ENCODE data around the gene TRAIP. TPM values are rescaled to one million over a fixed set of nuclear protein-coding genes. Genes with fewer than 3 reads are reported as not detected.

The TRAIP gene
- total RNA-seq, 6 donors from 2014 or later: 1.4 to 9.4 (median 3.5) TPM

- Histone ChIP-seq H3K27me3 (no peaks in the 10 kb centered on the region), H3K27ac (no peak overlapping the region), H3K9me3 (no peaks in the 10 kb centered on the region), H3K4me1 (no peaks in the 10 kb centered on the region), H3K4me3 (no peak overlapping the region), H3K36me3 (no peaks in the 10 kb centered on the region)
- ATAC-seq (ENCODE audit: low FRiP score in 2 of 2) (no peak), DNase-seq (no peak)
- TF ChIP-seq CTCF (IDR thresholded peaks at IDR 0.05): no peak
- TF ChIP-seq POLR2A (IDR thresholded peaks at IDR 0.05): no peak
- no peak for TF ChIP-seq EP300 (IDR thresholded peaks at IDR 0.05)
- TF ChIP-seq POLR2AphosphoS5 (IDR thresholded peaks at IDR 0.05): no peak
- WGBS, 2 donors: 40 to 55% methylated on average over 6 of the region's 6 CpGs
These were observed 24.4 kb upstream of the TRAIP start for GRCh38 chr3:49880581-49881315.

- Histone ChIP-seq H3K4me3 (no peak overlapping the region), H3K9me3 (no peaks in the 10 kb centered on the region), H3K27me3 (no peaks in the 10 kb centered on the region), H3K4me1 (no peaks in the 10 kb centered on the region), H3K36me3 (no peaks in the 10 kb centered on the region), H3K27ac (no peak overlapping the region)
- DNase-seq: no peak
- whole genome bisulfite sequencing, 2 donors: 53 to 86% methylated on average over 1 to 2 of the region's 2 CpGs
- ATAC-seq (ENCODE audit: low FRiP score in 2 of 2): no peak
- no peak for TF ChIP-seq POLR2AphosphoS5 (IDR thresholded peaks at IDR 0.05)
- no peak for TF ChIP-seq POLR2A (IDR thresholded peaks at IDR 0.05)
- TF ChIP-seq EP300 (IDR thresholded peaks at IDR 0.05): no peak
- TF ChIP-seq CTCF (IDR thresholded peaks at IDR 0.05): no peak
These were observed 23.4 kb upstream of the TRAIP start for GRCh38 chr3:49879721-49880120.

GRCh38 chr3:49878686-49879085 is 22.3 kb upstream of the TRAIP start:
- no peak overlapping the region for H3K27ac ChIP-seq
- DNase-seq: no peak
- H3K27me3 ChIP-seq: no peaks in the 10 kb centered on the region
- ATAC-seq (ENCODE audit: low FRiP score in 2 of 2): no peak
- TF ChIP-seq POLR2AphosphoS5 (IDR thresholded peaks at IDR 0.05) (no peak), POLR2A (IDR thresholded peaks at IDR 0.05) (no peak), CTCF (IDR thresholded peaks at IDR 0.05) (no peak), EP300 (IDR thresholded peaks at IDR 0.05) (no peak)
- no peaks in the 10 kb centered on the region for H3K4me1 ChIP-seq
- H3K4me3 ChIP-seq: no peak overlapping the region
- no peaks in the 10 kb centered on the region for H3K9me3 ChIP-seq
- no peaks in the 10 kb centered on the region for H3K36me3 ChIP-seq

- TF ChIP-seq CTCF (IDR thresholded peaks at IDR 0.05) (no peak), POLR2AphosphoS5 (IDR thresholded peaks at IDR 0.05) (no peak), POLR2A (IDR thresholded peaks at IDR 0.05) (no peak)
- H3K27me3 ChIP-seq: no peaks in the 10 kb centered on the region
- 64% methylated on average over 2 of the region's 2 CpGs; no CpG with 5 or more reads in 1 of the 2 donors for WGBS, 2 donors
- H3K36me3 ChIP-seq: no peaks in the 10 kb centered on the region
- H3K4me3 ChIP-seq: no peak overlapping the region
- no peaks in the 10 kb centered on the region for H3K9me3 ChIP-seq
- H3K4me1 ChIP-seq: no peaks in the 10 kb centered on the region
- H3K27ac ChIP-seq: no peak overlapping the region
- no peak for ATAC-seq (ENCODE audit: low FRiP score in 2 of 2)
- DNase-seq: no peak
These were observed 21.4 kb upstream of the TRAIP start for GRCh38 chr3:49877716-49878115.

GRCh38 chr3:49876567-49876966 is 20.2 kb upstream of the TRAIP start:
- Histone ChIP-seq H3K4me3 (no peak overlapping the region), H3K36me3 (no peaks in the 10 kb centered on the region), H3K4me1 (no peaks in the 10 kb centered on the region), H3K27ac (no peak overlapping the region), H3K27me3 (no peaks in the 10 kb centered on the region), H3K9me3 (no peaks in the 10 kb centered on the region)
- 81 to 90% methylated on average over 2 to 5 of the region's 5 CpGs for WGBS, 2 donors
- no peak for TF ChIP-seq POLR2A (IDR thresholded peaks at IDR 0.05)
- no peak for TF ChIP-seq EP300 (IDR thresholded peaks at IDR 0.05)
- TF ChIP-seq POLR2AphosphoS5 (IDR thresholded peaks at IDR 0.05): no peak
- DNase-seq (no peak), ATAC-seq (ENCODE audit: low FRiP score in 2 of 2) (no peak)
